A549 (cell line): ENCODE data around the gene CRADD. TPM values are rescaled to one million over a fixed set of nuclear protein-coding genes. Genes with fewer than 3 reads are reported as not detected.
A peak's percentile ranks its signal among the peaks of the same experiment; 100 is the strongest.

Experiments
- ATAC-seq, 2 experiments: fragments of 200-7000 bp in 1 of 2; fragments of >200 bp in 1 of 2; cut with Nextera tagmentation in 1 of 2; cut with Tn5 transposase in 1 of 2; 3 replicates each; pipeline versions ENCODE4 v1.8.0 to v1.9.1; 2018 to 2020; ENCODE audit warnings: mild to moderate bottlenecking in 1 of 2, moderate library complexity in 1 of 2
- CTCF ChIA-PET: fragments of 300-600 bp; sonication (Branson Sonifier 250); formaldehyde crosslinking; extraction: SDS; loops from one replicate; lab custom pipeline; 2021; ENCODE audit warnings: antibody characterized with exemption, inconsistent platforms; lab: Yijun Ruan, JAX
- POLR2A ChIA-PET: fragments of 350-600 bp; formaldehyde crosslinking; extraction: SDS; loops from one replicate; lab custom pipeline; 2021; ENCODE audit warnings: antibody characterized with exemption, inconsistent platforms; lab: Yijun Ruan, JAX
- DNase-seq, 2 experiments: peaks; one replicate each; pipeline versions ENCODE4 v3.0.0 to v3.0.0-alpha.2; 2011 to 2016; ENCODE audit warnings: low read depth in 1 of 2, low spot score in 1 of 2
- FAIRE-seq: peaks from 2 replicates; lab custom pipeline; 2011; peaks lifted over from hg19 to GRCh38; lab: Jason Lieb, UNC
- H3K27ac ChIP-seq, 2 experiments: fragments of >200 bp; sonication (Bioruptor Twin); formaldehyde crosslinking; 3 replicates each; pipeline ENCODE4 v1.5.1; 2016 to 2017
- H3K4me1 ChIP-seq: fragments of >200 bp; sonication (Bioruptor Twin); formaldehyde crosslinking; 3 replicates; pipeline ENCODE4 v1.6.1; 2016
- H3K4me2 ChIP-seq: fragments of >200 bp; sonication (Bioruptor Twin); formaldehyde crosslinking; 3 replicates; pipeline ENCODE4 v1.6.1; 2016
- H3K4me3 ChIP-seq: fragments of >200 bp; sonication (Bioruptor Twin); formaldehyde crosslinking; 3 replicates; pipeline ENCODE4 v1.5.1; 2016
- H3K9me3 ChIP-seq: fragments of >200 bp; sonication (Bioruptor Twin); formaldehyde crosslinking; 3 replicates; pipeline ENCODE4 v1.6.1; 2016
- CBX2 ChIP-seq: fragments of 200-600 bp; sonication (generic); IDR thresholded peaks from 2 replicates; pipeline ENCODE4 v1.6.1; 2016; ENCODE audit warnings: low read depth, mild to moderate bottlenecking, borderline replicate concordance
- CBX8 ChIP-seq: fragments of 200-600 bp; sonication (generic); IDR thresholded peaks from 2 replicates; pipeline ENCODE4 v1.6.1; 2016
- CEBPB ChIP-seq, 2 experiments: fragments of >200 bp in 1 of 2; sonication (Bioruptor Twin) in 1 of 2; formaldehyde crosslinking in 1 of 2; IDR thresholded peaks; 2 replicates each; pipeline ENCODE4 v1.6.1; 2012 to 2016
- FOSL2 ChIP-seq, 2 experiments: fragments of 450-650 bp in 1 of 2; fragments of >200 bp in 1 of 2; sonication (Bioruptor Twin) in 1 of 2; formaldehyde crosslinking; IDR thresholded peaks; 2 replicates each; pipeline versions ENCODE4 v1.5.0 to v1.6.1; 2016 to 2020; ENCODE audit warnings: mild to moderate bottlenecking in 1 of 2, moderate library complexity in 1 of 2
- HEYL ChIP-seq: fragments of 250-450 bp; sonication (Bioruptor Pico); IDR thresholded peaks from 2 replicates; pipeline ENCODE4 v1.8.0; 2021; ENCODE audit warnings: mild to moderate bottlenecking, moderate library complexity
- KDM1A ChIP-seq: fragments of 200-600 bp; sonication (generic); IDR thresholded peaks from 2 replicates; pipeline ENCODE4 v1.6.1; 2016; ENCODE audit warnings: low read depth, mild to moderate bottlenecking
- KDM5A ChIP-seq: fragments of 200-600 bp; sonication (generic); IDR thresholded peaks from 2 replicates; pipeline ENCODE4 v1.6.1; 2016; ENCODE audit warnings: antibody characterized with exemption, mild to moderate bottlenecking
- MAFK ChIP-seq: fragments of 450-650 bp; IDR thresholded peaks from 2 replicates; pipeline ENCODE4 v1.6.1; 2014; ENCODE audit not compliant: partially characterized antibody
- NFE2L2 ChIP-seq: fragments of 150-350 bp; conservative IDR thresholded peaks from 2 replicates; pipeline ENCODE4 v1.6.1; 2014; ENCODE audit warnings: low read length
- PHF8 ChIP-seq: fragments of 200-600 bp; sonication (generic); IDR thresholded peaks from 2 replicates; pipeline ENCODE4 v1.6.1; 2016; ENCODE audit warnings: low read depth, mild to moderate bottlenecking, antibody characterized with exemption, moderate library complexity, borderline replicate concordance
- POLR2A ChIP-seq: IDR thresholded peaks from 2 replicates; pipeline ENCODE4 v1.6.1; 2012; ENCODE audit warnings: mild to moderate bottlenecking, low read length
- RCOR1 ChIP-seq: fragments of 150-350 bp; IDR thresholded peaks from 2 replicates; pipeline ENCODE4 v1.6.1; 2014; ENCODE audit warnings: antibody characterized with exemption, low read length, low read depth
- RNF2 ChIP-seq: fragments of 200-600 bp; sonication (generic); IDR thresholded peaks from 2 replicates; pipeline ENCODE4 v1.6.1; 2016; ENCODE audit warnings: low read depth, mild to moderate bottlenecking, antibody characterized with exemption, moderate library complexity, borderline replicate concordance
- ZFP36 ChIP-seq: fragments of 450-650 bp; IDR thresholded peaks from 2 replicates; pipeline ENCODE4 v1.6.1; 2014; ENCODE audit warnings: borderline replicate concordance; ENCODE audit not compliant: partially characterized antibody
- ZNF302 ChIP-seq: fragments of 250-450 bp; sonication (Bioruptor Pico); IDR thresholded peaks from 2 replicates; pipeline ENCODE4 v1.9.0; 2021; ENCODE audit warnings: inconsistent platforms, mild to moderate bottlenecking, moderate library complexity
- ZSCAN20 ChIP-seq: fragments of 250-450 bp; sonication (Bioruptor Pico); IDR thresholded peaks from 2 replicates; pipeline ENCODE4 v1.8.0; 2022; ENCODE audit warnings: mild to moderate bottlenecking, moderate library complexity
- WGBS: methylation state at CpG from one replicate; pipeline ENCODE4 v1.1.6; 2017; ENCODE audit errors: missing lambda C conversion rate; 5-methylcytosine and 5-hydroxymethylcytosine counted together
- polyA plus RNA-seq, 4 experiments: library from polyadenylated mRNA; depleted of rRNA in 3 of 4; stranded (reverse); fragments of >200 nt; fragmentation: RNase III in 1 of 4; extraction: RNeasy Plus Mini Kit Qiagen cat#74134 plus additional on column Dnase treatment in 1 of 4; gene quantifications; 2 replicates in 3 of 4; 3 replicates in 1 of 4; pipeline ENCODE4 v1.2.3, GENCODE V29; 2011 to 2017
- TF ChIP-seq, protein P1 (sequence below): fragments of >200 bp; sonication (Bioruptor Twin); formaldehyde crosslinking; IDR thresholded peaks from 3 replicates; pipeline ENCODE4 v1.6.1; 2016
- TF ChIP-seq, protein P2 (sequence below): IDR thresholded peaks from 2 replicates; pipeline ENCODE4 v1.6.1; 2012
- TF ChIP-seq, protein P3 (sequence below): fragments of >200 bp; sonication (Bioruptor Twin); formaldehyde crosslinking; IDR thresholded peaks from 2 replicates; pipeline ENCODE4 v1.6.1; 2016
- TF ChIP-seq, protein P4 (sequence below): fragments of 450-650 bp; IDR thresholded peaks from 2 replicates; pipeline ENCODE4 v1.6.1; 2014; ENCODE audit warnings: antibody characterized with exemption

The CRADD gene
- polyA plus RNA-seq, 2 of the 4 experiments (the other 2 are of a cell fraction): 13.2 to 23.0 TPM

DNA sequence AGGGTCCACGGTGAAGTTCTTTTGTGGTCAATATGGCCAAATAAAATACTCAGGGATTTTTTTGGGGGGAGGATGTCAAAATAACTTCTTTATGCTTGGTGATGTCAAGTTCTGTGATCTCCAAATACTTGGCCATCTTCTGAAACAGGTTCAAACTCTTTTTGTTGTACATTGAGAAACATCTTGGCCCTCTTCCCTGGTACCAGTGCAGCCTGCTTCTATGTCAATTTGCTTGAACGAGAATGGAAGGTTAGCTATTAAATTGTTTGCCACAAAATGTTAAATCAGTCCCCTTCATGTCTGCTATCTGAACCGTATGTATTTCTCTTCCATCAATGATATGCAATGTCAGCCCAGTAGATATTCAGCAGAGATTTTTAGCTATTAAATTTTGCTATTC, 6.1 kb upstream of the CRADD start:
- 60% methylated on average over 3 of the region's 3 CpGs for WGBS
- no peak for FAIRE-seq
- H3K4me2 ChIP-seq: no peak overlapping the region
- no peak for ATAC-seq
- peaks cover 9% of the 10 kb centered on the region for H3K9me3 ChIP-seq
- H3K4me1 ChIP-seq: no peaks in the 10 kb centered on the region
- TF ChIP-seq KDM1A: no peak
- TF ChIP-seq PHF8: no peak
- TF ChIP-seq, protein P1, sequence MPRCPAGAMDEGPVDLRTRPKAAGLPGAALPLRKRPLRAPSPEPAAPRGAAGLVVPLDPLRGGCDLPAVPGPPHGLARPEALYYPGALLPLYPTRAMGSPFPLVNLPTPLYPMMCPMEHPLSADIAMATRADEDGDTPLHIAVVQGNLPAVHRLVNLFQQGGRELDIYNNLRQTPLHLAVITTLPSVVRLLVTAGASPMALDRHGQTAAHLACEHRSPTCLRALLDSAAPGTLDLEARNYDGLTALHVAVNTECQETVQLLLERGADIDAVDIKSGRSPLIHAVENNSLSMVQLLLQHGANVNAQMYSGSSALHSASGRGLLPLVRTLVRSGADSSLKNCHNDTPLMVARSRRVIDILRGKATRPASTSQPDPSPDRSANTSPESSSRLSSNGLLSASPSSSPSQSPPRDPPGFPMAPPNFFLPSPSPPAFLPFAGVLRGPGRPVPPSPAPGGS: no peak
- TF ChIP-seq ZNF302 (CRISPR knock-in tag): no peak
- TF ChIP-seq, all 56 proteins: peak for 0
- Histone ChIP-seq H3K27ac (no peak overlapping the region), H3K4me3 (no peak overlapping the region)
- POLR2A ChIA-PET: no interaction called here
- DNase-seq: no peak
- CTCF ChIA-PET: interaction anchor here (1.2 kb wide), 1 partner anchor 431 kb away, joined by 3 read pairs; no protein-coding TSS in a partner anchor

DNA sequence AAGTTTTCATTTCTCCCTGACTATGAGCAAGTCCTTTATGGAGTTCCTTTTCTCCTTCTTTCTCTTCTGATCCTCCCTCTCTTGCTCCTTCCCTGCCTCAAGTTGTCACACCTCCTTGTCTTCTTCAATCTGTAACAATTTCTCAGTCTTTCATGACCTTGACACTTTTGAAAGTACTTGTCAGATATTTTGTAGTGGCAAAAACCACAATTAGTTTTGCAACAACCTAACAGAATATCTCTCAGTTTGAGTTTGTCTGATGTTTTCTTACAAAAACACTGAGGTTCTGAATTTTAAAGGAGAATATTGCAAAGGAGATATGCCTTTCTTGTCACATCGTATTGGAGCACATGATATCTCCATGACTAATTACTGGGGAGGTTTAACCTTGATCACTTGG, 4.1 kb upstream of the CRADD start:
- no peak for ATAC-seq
- no peak for FAIRE-seq
- TF ChIP-seq CBX8 (no peak), RCOR1 (no peak), CEBPB (IDR thresholded peaks at IDR 0.05) (no peak), POLR2A (no peak)
- TF ChIP-seq, protein P1: no peak
- TF ChIP-seq, protein P2, sequence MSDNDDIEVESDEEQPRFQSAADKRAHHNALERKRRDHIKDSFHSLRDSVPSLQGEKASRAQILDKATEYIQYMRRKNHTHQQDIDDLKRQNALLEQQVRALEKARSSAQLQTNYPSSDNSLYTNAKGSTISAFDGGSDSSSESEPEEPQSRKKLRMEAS: no peak
- peaks cover 2% of the 10 kb centered on the region; the same call in 2 of the 3 replicates for H3K4me1 ChIP-seq
- no peak for DNase-seq
- no peak overlapping the region for H3K4me3 ChIP-seq
- ChIA-PET POLR2A (no interaction called here), CTCF (no interaction called here)
- no peak overlapping the region for H3K27ac ChIP-seq
- peaks cover 9% of the 10 kb centered on the region for H3K9me3 ChIP-seq
- WGBS: 14% methylated on average over 1 of the region's 1 CpG
- no peak overlapping the region for H3K4me2 ChIP-seq

DNA sequence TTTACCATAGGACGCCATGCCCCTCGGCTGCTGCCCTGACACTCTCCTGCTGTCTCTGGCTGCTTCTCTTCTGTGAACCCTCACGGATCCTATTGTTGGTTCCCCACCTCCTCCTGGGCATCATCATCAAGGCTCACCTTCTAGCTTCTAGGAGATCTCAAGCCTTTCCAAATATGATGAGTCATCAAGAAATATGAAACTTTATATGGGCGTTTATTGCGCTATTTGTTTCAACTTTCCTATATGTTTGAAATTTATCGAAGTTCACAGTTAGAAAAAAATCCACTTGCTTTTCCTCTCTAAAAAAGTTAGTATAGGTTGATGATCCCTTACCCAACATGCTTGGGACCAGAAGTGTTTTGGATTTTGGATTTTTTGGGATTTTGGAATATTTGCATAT, 2.8 kb upstream of the CRADD start:
- peaks cover 7% of the 10 kb centered on the region; the same call in 2 of the 3 replicates for H3K4me1 ChIP-seq
- H3K27ac ChIP-seq: no peak overlapping the region
- no peak overlapping the region for H3K4me2 ChIP-seq
- ChIA-PET POLR2A (no interaction called here), CTCF (interaction anchor here (0.9 kb wide), 1 partner anchor 11 kb away, joined by 3 read pairs; no protein-coding TSS in a partner anchor)
- no peak for FAIRE-seq
- no peak for ATAC-seq
- 79% methylated on average over 6 of the region's 6 CpGs for WGBS
- no peak for DNase-seq
- TF ChIP-seq, protein P3, sequence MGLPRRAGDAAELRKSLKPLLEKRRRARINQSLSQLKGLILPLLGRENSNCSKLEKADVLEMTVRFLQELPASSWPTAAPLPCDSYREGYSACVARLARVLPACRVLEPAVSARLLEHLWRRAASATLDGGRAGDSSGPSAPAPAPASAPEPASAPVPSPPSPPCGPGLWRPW: no peak
- TF ChIP-seq, protein P4, sequence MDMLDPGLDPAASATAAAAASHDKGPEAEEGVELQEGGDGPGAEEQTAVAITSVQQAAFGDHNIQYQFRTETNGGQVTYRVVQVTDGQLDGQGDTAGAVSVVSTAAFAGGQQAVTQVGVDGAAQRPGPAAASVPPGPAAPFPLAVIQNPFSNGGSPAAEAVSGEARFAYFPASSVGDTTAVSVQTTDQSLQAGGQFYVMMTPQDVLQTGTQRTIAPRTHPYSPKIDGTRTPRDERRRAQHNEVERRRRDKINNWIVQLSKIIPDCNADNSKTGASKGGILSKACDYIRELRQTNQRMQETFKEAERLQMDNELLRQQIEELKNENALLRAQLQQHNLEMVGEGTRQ: no peak
- TF ChIP-seq ZNF302 (CRISPR knock-in tag) (no peak), NFE2L2 (peak; percentile 63; the same call in 1 of the 2 replicates), KDM5A (no peak), POLR2A (no peak), CBX2 (no peak), ZSCAN20 (CRISPR knock-in tag) (no peak), FOSL2 (IDR thresholded peaks at IDR 0.05) (no peak), FOSL2 (CRISPR knock-in tag; IDR thresholded peaks at IDR 0.05) (peak; percentile 69), HEYL (CRISPR knock-in tag) (no peak), ZFP36 (no peak), RNF2 (no peak), MAFK (peak; percentile 97)
- TF ChIP-seq, protein P1: no peak
- H3K9me3 ChIP-seq: peaks cover 5% of the 10 kb centered on the region
- H3K4me3 ChIP-seq: no peak overlapping the region
